ENCODE results near the gene HNRNPD. TPM values are rescaled to one million over a fixed set of nuclear protein-coding genes. Genes with fewer than 3 reads are reported as not detected.
"Not testable (repeated sequence)": the region's sequence is repeated elsewhere in the genome, so short reads cannot be mapped to it uniquely, and the experiment has no call there.

HNRNPD gene
- total and polyA plus RNA-seq, 4 donors: 29.9 to 53.9 (median 46.2) TPM

GRCh38 chr4:82335043-82335442 lies 38.7 kb downstream of the HNRNPD start:
- no peak for DNase-seq (ENCODE audit: low spot score)
- H3K4me1 ChIP-seq (ENCODE audit: control insufficient read depth in 4 of 4, insufficient read depth in 4 of 4, low read length in 3 of 4): no peaks in the 10 kb centered on the region
- no peaks in the 10 kb centered on the region for H3K27me3 ChIP-seq (ENCODE audit: control insufficient read depth in 4 of 4, insufficient read depth in 4 of 4, low read length in 3 of 4)
- no peak overlapping the region for H3K4me3 ChIP-seq (ENCODE audit: low read depth in 1 of 3, low read length in 3 of 3)
- TF ChIP-seq, protein P1, sequence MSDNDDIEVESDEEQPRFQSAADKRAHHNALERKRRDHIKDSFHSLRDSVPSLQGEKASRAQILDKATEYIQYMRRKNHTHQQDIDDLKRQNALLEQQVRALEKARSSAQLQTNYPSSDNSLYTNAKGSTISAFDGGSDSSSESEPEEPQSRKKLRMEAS (IDR thresholded peaks at IDR 0.05): no peak
- no peak for TF ChIP-seq ATF3 (IDR thresholded peaks at IDR 0.05)
- no peak for TF ChIP-seq CTCF (IDR thresholded peaks at IDR 0.05; ENCODE audit: low read depth, low read length, missing input control)
- no peak for TF ChIP-seq FOXA2 (IDR thresholded peaks at IDR 0.05)
- no peak for TF ChIP-seq HNF4G (IDR thresholded peaks at IDR 0.05)
- no peak for TF ChIP-seq RAD21 (IDR thresholded peaks at IDR 0.05)
- TF ChIP-seq SP1 (IDR thresholded peaks at IDR 0.05): no peak
- TF ChIP-seq, protein P2, sequence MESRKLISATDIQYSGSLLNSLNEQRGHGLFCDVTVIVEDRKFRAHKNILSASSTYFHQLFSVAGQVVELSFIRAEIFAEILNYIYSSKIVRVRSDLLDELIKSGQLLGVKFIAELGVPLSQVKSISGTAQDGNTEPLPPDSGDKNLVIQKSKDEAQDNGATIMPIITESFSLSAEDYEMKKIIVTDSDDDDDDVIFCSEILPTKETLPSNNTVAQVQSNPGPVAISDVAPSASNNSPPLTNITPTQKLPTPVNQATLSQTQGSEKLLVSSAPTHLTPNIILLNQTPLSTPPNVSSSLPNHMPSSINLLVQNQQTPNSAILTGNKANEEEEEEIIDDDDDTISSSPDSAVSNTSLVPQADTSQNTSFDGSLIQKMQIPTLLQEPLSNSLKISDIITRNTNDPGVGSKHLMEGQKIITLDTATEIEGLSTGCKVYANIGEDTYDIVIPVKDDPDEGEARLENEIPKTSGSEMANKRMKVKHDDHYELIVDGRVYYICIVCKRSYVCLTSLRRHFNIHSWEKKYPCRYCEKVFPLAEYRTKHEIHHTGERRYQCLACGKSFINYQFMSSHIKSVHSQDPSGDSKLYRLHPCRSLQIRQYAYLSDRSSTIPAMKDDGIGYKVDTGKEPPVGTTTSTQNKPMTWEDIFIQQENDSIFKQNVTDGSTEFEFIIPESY (IDR thresholded peaks at IDR 0.05): no peak
- TF ChIP-seq YY1 (IDR thresholded peaks at IDR 0.05): no peak
- no peak for TF ChIP-seq EGR1 (IDR thresholded peaks at IDR 0.05; ENCODE audit: low read depth in 2 of 2)
- no peak for TF ChIP-seq GABPA (IDR thresholded peaks at IDR 0.05 in 1 of 2, conservative IDR thresholded peaks at IDR 0.05 in 1 of 2)
- no peak for TF ChIP-seq FOXA1 (IDR thresholded peaks at IDR 0.05)
- no peak for TF ChIP-seq HNF4A (conservative IDR thresholded peaks at IDR 0.05)
- H3K9me3 ChIP-seq (ENCODE audit: control insufficient read depth in 4 of 4, low read length in 3 of 4): peaks cover 0 to 1% (median 0%) of the 10 kb centered on the region in 4 donors
- H3K27ac ChIP-seq (ENCODE audit: low read depth in 1 of 2, low read length in 2 of 2): no peak overlapping the region
- no peak overlapping the region for H3K9ac ChIP-seq (ENCODE audit: low read depth in 1 of 2, low read length in 2 of 2)
- H3K36me3 ChIP-seq (ENCODE audit: control insufficient read depth in 4 of 4, insufficient read depth in 3 of 4, low read depth in 1 of 4, low read length in 3 of 4): no peaks in the 10 kb centered on the region

- DNase-seq (ENCODE audit: low spot score); H3K27ac ChIP-seq (ENCODE audit: low read depth in 1 of 2, low read length in 2 of 2); H3K9me3 ChIP-seq (ENCODE audit: control insufficient read depth in 4 of 4, low read length in 3 of 4); H3K27me3 ChIP-seq (ENCODE audit: control insufficient read depth in 4 of 4, insufficient read depth in 4 of 4, low read length in 3 of 4); H3K4me3 ChIP-seq (ENCODE audit: low read depth in 1 of 3, low read length in 3 of 3); H3K4me1 ChIP-seq (ENCODE audit: control insufficient read depth in 4 of 4, insufficient read depth in 4 of 4, low read length in 3 of 4); H3K9ac ChIP-seq (ENCODE audit: low read depth in 1 of 2, low read length in 2 of 2); H3K36me3 ChIP-seq (ENCODE audit: control insufficient read depth in 4 of 4, insufficient read depth in 3 of 4, low read depth in 1 of 4, low read length in 3 of 4): not testable (repeated sequence)
- WGBS: 98% methylated on average over 9 of the region's 9 CpGs
Measured at GRCh38 chr4:82333641-82334040, 40.1 kb downstream of the HNRNPD start.

DNA sequence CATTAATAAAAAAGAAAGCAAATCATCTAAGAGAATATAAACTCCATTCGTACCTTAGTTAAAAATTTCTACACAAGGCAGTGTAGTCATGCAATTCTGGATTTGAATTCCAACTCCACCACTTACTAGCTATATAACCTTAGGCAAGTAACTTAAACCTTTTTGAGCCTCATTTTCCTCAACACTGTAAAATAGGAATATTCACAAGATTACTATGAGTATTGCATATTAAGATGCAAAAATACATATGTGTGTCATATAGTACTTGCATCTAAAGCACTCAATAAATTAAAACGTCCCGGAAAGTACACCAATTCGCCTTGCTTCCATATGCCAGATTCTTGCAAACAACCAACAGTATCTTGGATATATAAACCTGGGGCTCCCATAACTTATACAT lies 42.0 kb downstream of the HNRNPD start:
- no peak overlapping the region for H3K27ac ChIP-seq (ENCODE audit: low read depth in 1 of 2, low read length in 2 of 2)
- peaks cover 0 to 1% (median 0%) of the 10 kb centered on the region in 4 donors for H3K9me3 ChIP-seq (ENCODE audit: control insufficient read depth in 4 of 4, low read length in 3 of 4)
- no peak for DNase-seq (ENCODE audit: low spot score)
- no peaks in the 10 kb centered on the region for H3K27me3 ChIP-seq (ENCODE audit: control insufficient read depth in 4 of 4, insufficient read depth in 4 of 4, low read length in 3 of 4)
- no peaks in the 10 kb centered on the region for H3K4me1 ChIP-seq (ENCODE audit: control insufficient read depth in 4 of 4, insufficient read depth in 4 of 4, low read length in 3 of 4)
- no peak overlapping the region for H3K4me3 ChIP-seq (ENCODE audit: low read depth in 1 of 3, low read length in 3 of 3)
- TF ChIP-seq YY1 (IDR thresholded peaks at IDR 0.05) (no peak), TAF1 (conservative IDR thresholded peaks at IDR 0.05) (no peak), ATF3 (IDR thresholded peaks at IDR 0.05) (no peak), RAD21 (IDR thresholded peaks at IDR 0.05) (no peak), GABPA (IDR thresholded peaks at IDR 0.05 in 1 of 2, conservative IDR thresholded peaks at IDR 0.05 in 1 of 2) (no peak), FOXA1 (IDR thresholded peaks at IDR 0.05) (no peak), JUND (IDR thresholded peaks at IDR 0.05) (no peak), HNF4A (conservative IDR thresholded peaks at IDR 0.05) (no peak), CTCF (IDR thresholded peaks at IDR 0.05; ENCODE audit: low read depth, low read length, missing input control) (no peak), EGR1 (IDR thresholded peaks at IDR 0.05; ENCODE audit: low read depth in 2 of 2) (no peak), RXRA (IDR thresholded peaks at IDR 0.05) (no peak)
- TF ChIP-seq, protein P3, sequence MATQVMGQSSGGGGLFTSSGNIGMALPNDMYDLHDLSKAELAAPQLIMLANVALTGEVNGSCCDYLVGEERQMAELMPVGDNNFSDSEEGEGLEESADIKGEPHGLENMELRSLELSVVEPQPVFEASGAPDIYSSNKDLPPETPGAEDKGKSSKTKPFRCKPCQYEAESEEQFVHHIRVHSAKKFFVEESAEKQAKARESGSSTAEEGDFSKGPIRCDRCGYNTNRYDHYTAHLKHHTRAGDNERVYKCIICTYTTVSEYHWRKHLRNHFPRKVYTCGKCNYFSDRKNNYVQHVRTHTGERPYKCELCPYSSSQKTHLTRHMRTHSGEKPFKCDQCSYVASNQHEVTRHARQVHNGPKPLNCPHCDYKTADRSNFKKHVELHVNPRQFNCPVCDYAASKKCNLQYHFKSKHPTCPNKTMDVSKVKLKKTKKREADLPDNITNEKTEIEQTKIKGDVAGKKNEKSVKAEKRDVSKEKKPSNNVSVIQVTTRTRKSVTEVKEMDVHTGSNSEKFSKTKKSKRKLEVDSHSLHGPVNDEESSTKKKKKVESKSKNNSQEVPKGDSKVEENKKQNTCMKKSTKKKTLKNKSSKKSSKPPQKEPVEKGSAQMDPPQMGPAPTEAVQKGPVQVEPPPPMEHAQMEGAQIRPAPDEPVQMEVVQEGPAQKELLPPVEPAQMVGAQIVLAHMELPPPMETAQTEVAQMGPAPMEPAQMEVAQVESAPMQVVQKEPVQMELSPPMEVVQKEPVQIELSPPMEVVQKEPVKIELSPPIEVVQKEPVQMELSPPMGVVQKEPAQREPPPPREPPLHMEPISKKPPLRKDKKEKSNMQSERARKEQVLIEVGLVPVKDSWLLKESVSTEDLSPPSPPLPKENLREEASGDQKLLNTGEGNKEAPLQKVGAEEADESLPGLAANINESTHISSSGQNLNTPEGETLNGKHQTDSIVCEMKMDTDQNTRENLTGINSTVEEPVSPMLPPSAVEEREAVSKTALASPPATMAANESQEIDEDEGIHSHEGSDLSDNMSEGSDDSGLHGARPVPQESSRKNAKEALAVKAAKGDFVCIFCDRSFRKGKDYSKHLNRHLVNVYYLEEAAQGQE (IDR thresholded peaks at IDR 0.05): no peak
- TF ChIP-seq, protein P1 (IDR thresholded peaks at IDR 0.05): no peak
- WGBS: 90% methylated on average over 4 of the region's 4 CpGs
- H3K9ac ChIP-seq (ENCODE audit: low read depth in 1 of 2, low read length in 2 of 2): no peak overlapping the region
- H3K36me3 ChIP-seq (ENCODE audit: control insufficient read depth in 4 of 4, insufficient read depth in 3 of 4, low read depth in 1 of 4, low read length in 3 of 4): no peaks in the 10 kb centered on the region

Measured in liver (tissue), 9 donors.